HEK293 (cell line): Measurements from ENCODE around the gene TESMIN.

Source experiments
- CTCF ChIA-PET: fragments of 350-600 bp; formaldehyde crosslinking; extraction: SDS; loops from one replicate; lab custom pipeline; 2021; ENCODE audit warnings: antibody characterized with exemption; lab: Yijun Ruan, JAX
- POLR2A ChIA-PET: fragments of 300-600 bp; formaldehyde crosslinking; extraction: SDS; loops from one replicate; lab custom pipeline; 2020; ENCODE audit warnings: antibody characterized with exemption, inconsistent platforms; lab: Yijun Ruan, JAX
- H3K27ac ChIP-seq: fragments of 200-500 bp; sonication (Bioruptor generic); 2 replicates; pipeline ENCODE4 v1.5.1; 2014; ENCODE audit warnings: low read depth, low read length, control low read depth, inconsistent platforms; ENCODE audit errors: extremely low read depth
- H3K36me3 ChIP-seq, 2 experiments: fragments of 200-500 bp in 1 of 2; sonication (Bioruptor generic) in 1 of 2; 1 replicate in 1 of 2; 2 replicates in 1 of 2; pipeline ENCODE4 v1.5.1; 2014 to 2017; ENCODE audit warnings: inconsistent platforms in 2 of 2, low read length in 2 of 2; ENCODE audit not compliant: control insufficient read depth in 2 of 2, insufficient read depth in 1 of 2
- H3K4me1 ChIP-seq: fragments of 200-500 bp; sonication (Bioruptor generic); 2 replicates; pipeline ENCODE4 v1.5.1; 2014; ENCODE audit warnings: mild to moderate bottlenecking, low read length, inconsistent platforms; ENCODE audit not compliant: control insufficient read depth, insufficient read depth
- H3K4me3 ChIP-seq: 2 replicates; pipeline ENCODE4 v1.5.1; 2011; ENCODE audit warnings: low read depth, mild to moderate bottlenecking, control low read depth, low read length, moderate library complexity
- H3K9me3 ChIP-seq: fragments of 200-500 bp; sonication (Bioruptor generic); 2 replicates; pipeline ENCODE4 v1.5.1; 2014; ENCODE audit warnings: low read depth, low read length, inconsistent platforms; ENCODE audit not compliant: control insufficient read depth, insufficient read depth
- EGR2 ChIP-seq: fragments of 450-650 bp; formaldehyde crosslinking; IDR thresholded peaks from 2 replicates; pipeline ENCODE4 v1.5.1; 2016; ENCODE audit warnings: low read depth, missing biosample characterization, missing genetic modification characterization
- GLIS1 ChIP-seq: fragments of 450-650 bp; formaldehyde crosslinking; IDR thresholded peaks from 2 replicates; pipeline ENCODE4 v1.5.1; 2016; ENCODE audit warnings: missing biosample characterization, missing genetic modification characterization
- HOXA7 ChIP-seq: sonication (generic); formaldehyde crosslinking; IDR thresholded peaks from 2 replicates; pipeline ENCODE4 v1.8.1; 2022; ENCODE audit warnings: missing genetic modification reagents, borderline replicate concordance
- IKZF3 ChIP-seq: fragments of 450-650 bp; IDR thresholded peaks from 2 replicates; pipeline ENCODE4 v1.5.0; 2018; ENCODE audit warnings: missing biosample characterization, mild to moderate bottlenecking, missing genetic modification characterization, moderate library complexity
- PRDM4 ChIP-seq: fragments of 450-650 bp; formaldehyde crosslinking; IDR thresholded peaks from 2 replicates; pipeline ENCODE4 v1.5.1; 2017; ENCODE audit warnings: missing biosample characterization, missing genetic modification characterization
- SCRT2 ChIP-seq: fragments of 450-650 bp; formaldehyde crosslinking; IDR thresholded peaks from 2 replicates; pipeline ENCODE4 v1.5.1; 2016; ENCODE audit warnings: missing biosample characterization, missing genetic modification characterization
- ZBTB21 ChIP-seq: fragments of 450-650 bp; formaldehyde crosslinking; IDR thresholded peaks from 2 replicates; pipeline ENCODE4 v1.5.1; 2017; ENCODE audit warnings: missing biosample characterization, missing genetic modification characterization
- ZFP3 ChIP-seq: fragments of 450-650 bp; formaldehyde crosslinking; IDR thresholded peaks from 2 replicates; pipeline ENCODE4 v1.5.1; 2016; ENCODE audit warnings: low read depth, missing biosample characterization, missing genetic modification characterization
- ZNF132 ChIP-seq: fragments of 450-650 bp; formaldehyde crosslinking; IDR thresholded peaks from 2 replicates; pipeline ENCODE4 v1.5.1; 2017; ENCODE audit warnings: missing biosample characterization, missing genetic modification characterization, borderline replicate concordance
- ZNF362 ChIP-seq: fragments of 450-650 bp; formaldehyde crosslinking; IDR thresholded peaks from 2 replicates; pipeline ENCODE4 v1.5.1; 2016; ENCODE audit warnings: missing biosample characterization, missing genetic modification characterization
- ZNF366 ChIP-seq: fragments of 450-650 bp; formaldehyde crosslinking; conservative IDR thresholded peaks from 2 replicates; pipeline ENCODE4 v1.5.1; 2016; ENCODE audit warnings: missing biosample characterization, missing genetic modification characterization
- ZNF48 ChIP-seq: fragments of 450-650 bp; formaldehyde crosslinking; IDR thresholded peaks from 2 replicates; pipeline ENCODE4 v1.5.1; 2016; ENCODE audit warnings: missing biosample characterization, missing genetic modification characterization
- ZNF561 ChIP-seq: fragments of 450-650 bp; IDR thresholded peaks from 2 replicates; pipeline ENCODE4 v1.5.1; 2018; ENCODE audit warnings: missing biosample characterization, missing genetic modification characterization, borderline replicate concordance
- ZNF624 ChIP-seq: fragments of 450-650 bp; formaldehyde crosslinking; IDR thresholded peaks from 2 replicates; pipeline ENCODE4 v1.5.1; 2017; ENCODE audit warnings: missing biosample characterization, missing genetic modification characterization
- ZSCAN4 ChIP-seq: fragments of 450-650 bp; formaldehyde crosslinking; IDR thresholded peaks from 2 replicates; pipeline ENCODE4 v1.5.1; 2017; ENCODE audit warnings: missing biosample characterization, missing genetic modification characterization
- TF ChIP-seq, protein P1 (sequence below): fragments of 450-650 bp; formaldehyde crosslinking; IDR thresholded peaks from 2 replicates; pipeline ENCODE4 v1.5.1; 2016; ENCODE audit warnings: missing biosample characterization, missing genetic modification characterization
- TF ChIP-seq, protein P2 (sequence below): fragments of 450-650 bp; formaldehyde crosslinking; IDR thresholded peaks from 2 replicates; pipeline ENCODE4 v1.5.1; 2016; ENCODE audit warnings: missing biosample characterization, missing genetic modification characterization, borderline replicate concordance

The TESMIN gene

GRCh38 chr11:68763181-68763721, 11.9 kb upstream of the TESMIN start:
- no peaks in the 10 kb centered on the region for H3K9me3 ChIP-seq
- CTCF ChIA-PET = no interaction called here
- H3K4me1 ChIP-seq = no peaks in the 10 kb centered on the region
- no peak overlapping the region for H3K27ac ChIP-seq
- H3K4me3 ChIP-seq = no peak overlapping the region
- peaks cover 0 to 30% of the 10 kb centered on the region in 2 experiments; a peak in 2 of 3 replicates for H3K36me3 ChIP-seq
- POLR2A ChIA-PET = no interaction called here
- TF ChIP-seq ZNF366 (tag by site-specific recombination) (no peak), GLIS1 (tag by site-specific recombination) (peak; percentile 43)

GRCh38 chr11:68762481-68762880, 11.2 kb upstream of the TESMIN start:
- H3K9me3 ChIP-seq = no peaks in the 10 kb centered on the region
- no peak overlapping the region for H3K4me3 ChIP-seq
- TF ChIP-seq, protein P1, sequence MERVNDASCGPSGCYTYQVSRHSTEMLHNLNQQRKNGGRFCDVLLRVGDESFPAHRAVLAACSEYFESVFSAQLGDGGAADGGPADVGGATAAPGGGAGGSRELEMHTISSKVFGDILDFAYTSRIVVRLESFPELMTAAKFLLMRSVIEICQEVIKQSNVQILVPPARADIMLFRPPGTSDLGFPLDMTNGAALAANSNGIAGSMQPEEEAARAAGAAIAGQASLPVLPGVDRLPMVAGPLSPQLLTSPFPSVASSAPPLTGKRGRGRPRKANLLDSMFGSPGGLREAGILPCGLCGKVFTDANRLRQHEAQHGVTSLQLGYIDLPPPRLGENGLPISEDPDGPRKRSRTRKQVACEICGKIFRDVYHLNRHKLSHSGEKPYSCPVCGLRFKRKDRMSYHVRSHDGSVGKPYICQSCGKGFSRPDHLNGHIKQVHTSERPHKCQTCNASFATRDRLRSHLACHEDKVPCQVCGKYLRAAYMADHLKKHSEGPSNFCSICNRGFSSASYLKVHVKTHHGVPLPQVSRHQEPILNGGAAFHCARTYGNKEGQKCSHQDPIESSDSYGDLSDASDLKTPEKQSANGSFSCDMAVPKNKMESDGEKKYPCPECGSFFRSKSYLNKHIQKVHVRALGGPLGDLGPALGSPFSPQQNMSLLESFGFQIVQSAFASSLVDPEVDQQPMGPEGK (tag by site-specific recombination) = no peak
- no peak for TF ChIP-seq ZNF132
- no peak for TF ChIP-seq EGR2 (tag by site-specific recombination)
- TF ChIP-seq ZNF561 (tag by site-specific recombination) = no peak
- TF ChIP-seq HOXA7 (CRISPR knock-in tag) = no peak
- no peak for TF ChIP-seq ZNF362 (tag by site-specific recombination)
- no peak for TF ChIP-seq ZSCAN4 (tag by site-specific recombination)
- TF ChIP-seq, protein P2, sequence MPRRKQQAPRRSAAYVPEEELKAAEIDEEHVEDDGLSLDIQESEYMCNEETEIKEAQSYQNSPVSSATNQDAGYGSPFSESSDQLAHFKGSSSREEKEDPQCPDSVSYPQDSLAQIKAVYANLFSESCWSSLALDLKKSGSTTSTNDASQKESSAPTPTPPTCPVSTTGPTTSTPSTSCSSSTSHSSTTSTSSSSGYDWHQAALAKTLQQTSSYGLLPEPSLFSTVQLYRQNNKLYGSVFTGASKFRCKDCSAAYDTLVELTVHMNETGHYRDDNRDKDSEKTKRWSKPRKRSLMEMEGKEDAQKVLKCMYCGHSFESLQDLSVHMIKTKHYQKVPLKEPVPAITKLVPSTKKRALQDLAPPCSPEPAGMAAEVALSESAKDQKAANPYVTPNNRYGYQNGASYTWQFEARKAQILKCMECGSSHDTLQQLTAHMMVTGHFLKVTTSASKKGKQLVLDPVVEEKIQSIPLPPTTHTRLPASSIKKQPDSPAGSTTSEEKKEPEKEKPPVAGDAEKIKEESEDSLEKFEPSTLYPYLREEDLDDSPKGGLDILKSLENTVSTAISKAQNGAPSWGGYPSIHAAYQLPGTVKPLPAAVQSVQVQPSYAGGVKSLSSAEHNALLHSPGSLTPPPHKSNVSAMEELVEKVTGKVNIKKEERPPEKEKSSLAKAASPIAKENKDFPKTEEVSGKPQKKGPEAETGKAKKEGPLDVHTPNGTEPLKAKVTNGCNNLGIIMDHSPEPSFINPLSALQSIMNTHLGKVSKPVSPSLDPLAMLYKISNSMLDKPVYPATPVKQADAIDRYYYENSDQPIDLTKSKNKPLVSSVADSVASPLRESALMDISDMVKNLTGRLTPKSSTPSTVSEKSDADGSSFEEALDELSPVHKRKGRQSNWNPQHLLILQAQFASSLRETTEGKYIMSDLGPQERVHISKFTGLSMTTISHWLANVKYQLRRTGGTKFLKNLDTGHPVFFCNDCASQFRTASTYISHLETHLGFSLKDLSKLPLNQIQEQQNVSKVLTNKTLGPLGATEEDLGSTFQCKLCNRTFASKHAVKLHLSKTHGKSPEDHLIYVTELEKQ (tag by site-specific recombination) = no peak
- no peak for TF ChIP-seq ZBTB21 (tag by site-specific recombination)
- no peak for TF ChIP-seq SCRT2 (tag by site-specific recombination)
- no peak for TF ChIP-seq IKZF3 (tag by site-specific recombination)
- no peak for TF ChIP-seq ZFP3
- TF ChIP-seq ZNF624 (tag by site-specific recombination) = no peak
- TF ChIP-seq PRDM4 (tag by site-specific recombination) = no peak
- no peak for TF ChIP-seq ZNF48 (tag by site-specific recombination)
- TF ChIP-seq, all 188 proteins: peak for 0
- no peaks in the 10 kb centered on the region for H3K4me1 ChIP-seq
- peaks cover 0 to 37% of the 10 kb centered on the region in 2 experiments; a peak in 2 of 3 replicates for H3K36me3 ChIP-seq
- ChIA-PET POLR2A (no interaction called here), CTCF (no interaction called here)
- no peak overlapping the region for H3K27ac ChIP-seq
